ENCODE data around the gene AGAP1. TPM values are rescaled to one million over a fixed set of nuclear protein-coding genes. Genes with fewer than 3 reads are reported as not detected.
A peak's percentile ranks its signal among the peaks of the same experiment; 100 is the strongest.

Gene AGAP1
- total RNA-seq, 1 experiment from 2014 or later, result 25.8 TPM

GRCh38 chr2:235660484-235661082, 166.7 kb downstream of the AGAP1 start:
- no peaks in the 10 kb centered on the region for H4K20me1 ChIP-seq (ENCODE audit: control insufficient read depth, insufficient read depth, insufficient read length)
- H3K4me2 ChIP-seq (ENCODE audit: insufficient read depth, insufficient read length, low read length), result no peak overlapping the region

More at GRCh38 chr2:235660484-235661082, 166.7 kb downstream of the AGAP1 start:
- no peak overlapping the region for H4K8ac ChIP-seq (replicated peaks; ENCODE audit: insufficient read length, low read depth, low read length)
- peak overlapping the region in 1 of 2 experiments; percentile 43; a peak in 1 of 5 replicates for H3K4me3 Mint-ChIP-seq
- H3K79me1 ChIP-seq (ENCODE audit: insufficient read depth, low read depth, low read length, poor library complexity, severe bottlenecking), result peaks cover 2% of the 10 kb centered on the region
- H3K79me2 ChIP-seq (ENCODE audit: insufficient read depth, low read length), result peaks cover 2% of the 10 kb centered on the region; the same call in 1 of the 2 replicates
- no peak overlapping the region for H2BK12ac ChIP-seq (ENCODE audit: insufficient read length, low read depth, low read length)
- no peak overlapping the region for H4K91ac ChIP-seq (ENCODE audit: insufficient read length, low read depth, low read length)
- no peak overlapping the region for H3K23ac ChIP-seq (ENCODE audit: insufficient read length, low read depth, low read length)
- TF ChIP-seq, protein P1, sequence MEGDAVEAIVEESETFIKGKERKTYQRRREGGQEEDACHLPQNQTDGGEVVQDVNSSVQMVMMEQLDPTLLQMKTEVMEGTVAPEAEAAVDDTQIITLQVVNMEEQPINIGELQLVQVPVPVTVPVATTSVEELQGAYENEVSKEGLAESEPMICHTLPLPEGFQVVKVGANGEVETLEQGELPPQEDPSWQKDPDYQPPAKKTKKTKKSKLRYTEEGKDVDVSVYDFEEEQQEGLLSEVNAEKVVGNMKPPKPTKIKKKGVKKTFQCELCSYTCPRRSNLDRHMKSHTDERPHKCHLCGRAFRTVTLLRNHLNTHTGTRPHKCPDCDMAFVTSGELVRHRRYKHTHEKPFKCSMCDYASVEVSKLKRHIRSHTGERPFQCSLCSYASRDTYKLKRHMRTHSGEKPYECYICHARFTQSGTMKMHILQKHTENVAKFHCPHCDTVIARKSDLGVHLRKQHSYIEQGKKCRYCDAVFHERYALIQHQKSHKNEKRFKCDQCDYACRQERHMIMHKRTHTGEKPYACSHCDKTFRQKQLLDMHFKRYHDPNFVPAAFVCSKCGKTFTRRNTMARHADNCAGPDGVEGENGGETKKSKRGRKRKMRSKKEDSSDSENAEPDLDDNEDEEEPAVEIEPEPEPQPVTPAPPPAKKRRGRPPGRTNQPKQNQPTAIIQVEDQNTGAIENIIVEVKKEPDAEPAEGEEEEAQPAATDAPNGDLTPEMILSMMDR (conservative IDR thresholded peaks at IDR 0.05), result no peak
- H2BK120ac ChIP-seq (ENCODE audit: low read depth, low read length, poor library complexity, severe bottlenecking), result no peak overlapping the region
- H3K9me3 Mint-ChIP-seq, result peaks cover 0 to 4% of the 10 kb centered on the region in 2 experiments; a peak in 1 of 5 replicates
- peaks cover 15% of the 10 kb centered on the region for H3K27me3 Mint-ChIP-seq (ENCODE audit: low read depth)
- no CpG with 5 or more reads among the region's 9 CpGs for WGBS (ENCODE audit: extremely low coverage, insufficient read length, low lambda C conversion rate)
- peaks cover 77 to 84% of the 10 kb centered on the region in 2 experiments for H3K4me1 Mint-ChIP-seq
- H2BK20ac ChIP-seq (ENCODE audit: low read depth, low read length, poor library complexity, severe bottlenecking), result no peak overlapping the region
- H3K4me1 ChIP-seq (ENCODE audit: insufficient read depth, low read length), result peaks cover 29% of the 10 kb centered on the region; the same call in 1 of the 2 replicates
- H2AFZ ChIP-seq (ENCODE audit: low read length), result no peak overlapping the region
- H3K27ac ChIP-seq (ENCODE audit: insufficient read length, low read depth, low read length), result no peak overlapping the region
- H3K9me3 ChIP-seq (ENCODE audit: control insufficient read depth, low read depth, low read length), result peaks cover 3% of the 10 kb centered on the region
- no peak overlapping the region for H2BK15ac ChIP-seq (ENCODE audit: low read depth, low read length)
- no peak overlapping the region for H3K14ac ChIP-seq (ENCODE audit: insufficient read depth, low read length)
- H2AK5ac ChIP-seq (ENCODE audit: insufficient read length, low read length), result no peak overlapping the region
- no peak overlapping the region for H3K56ac ChIP-seq (ENCODE audit: insufficient read length, low read depth, low read length)
- no peak overlapping the region for H2BK5ac ChIP-seq (ENCODE audit: insufficient read length, low read length)
- H3T11ph ChIP-seq (ENCODE audit: low read length), result no peak overlapping the region
- no peak overlapping the region for H4K5ac ChIP-seq (ENCODE audit: insufficient read length, low read depth, low read length)
- H3K4ac ChIP-seq (ENCODE audit: low read depth, low read length), result no peak overlapping the region
- H3K18ac ChIP-seq (ENCODE audit: insufficient read length, low read depth, low read length), result no peak overlapping the region
- no peak for DNase-seq
- peak overlapping the region in 1 of 3 experiments; percentile 72; a peak in 2 of 7 replicates for H3K27ac Mint-ChIP-seq
- peaks cover 0 to 10% (median 0%) of the 10 kb centered on the region in 3 experiments; a peak in 4 of 7 replicates for H3K36me3 Mint-ChIP-seq (ENCODE audit: insufficient read depth in 1 of 3, low read depth in 3 of 3)
- no peaks in the 10 kb centered on the region for H3K27me3 ChIP-seq (ENCODE audit: insufficient read depth, low read length)
- no peak overlapping the region for H3K9ac ChIP-seq (ENCODE audit: extremely low read depth, insufficient read length, low read length)
- H3K23me2 ChIP-seq (ENCODE audit: insufficient read length, low read depth, low read length, poor library complexity, severe bottlenecking), result peaks cover 5% of the 10 kb centered on the region

All from H9 (cell line).